A549 (cell line): ENCODE measurements around the gene PHF21B. TPM values are rescaled to one million over a fixed set of nuclear protein-coding genes. Genes with fewer than 3 reads are reported as not detected.

ENCODE experiments used
- ATAC-seq, 2 experiments: fragments of 200-7000 bp in 1 of 2; fragments of >200 bp in 1 of 2; cut with Nextera tagmentation in 1 of 2; cut with Tn5 transposase in 1 of 2; 3 replicates each; pipeline versions ENCODE4 v1.8.0 to v1.9.1; 2018 to 2020; ENCODE audit warnings: mild to moderate bottlenecking in 1 of 2, moderate library complexity in 1 of 2
- CTCF ChIA-PET: fragments of 300-600 bp; sonication (Branson Sonifier 250); formaldehyde crosslinking; extraction: SDS; loops from one replicate; lab custom pipeline; 2021; ENCODE audit warnings: antibody characterized with exemption, inconsistent platforms; lab: Yijun Ruan, JAX
- POLR2A ChIA-PET: fragments of 350-600 bp; formaldehyde crosslinking; extraction: SDS; loops from one replicate; lab custom pipeline; 2021; ENCODE audit warnings: antibody characterized with exemption, inconsistent platforms; lab: Yijun Ruan, JAX
- DNase-seq, 2 experiments: peaks; one replicate each; pipeline versions ENCODE4 v3.0.0 to v3.0.0-alpha.2; 2011 to 2016; ENCODE audit warnings: low read depth in 1 of 2, low spot score in 1 of 2
- FAIRE-seq: peaks from 2 replicates; lab custom pipeline; 2011; peaks lifted over from hg19 to GRCh38; lab: Jason Lieb, UNC
- H3K27ac ChIP-seq, 2 experiments: fragments of >200 bp; sonication (Bioruptor Twin); formaldehyde crosslinking; 3 replicates each; pipeline ENCODE4 v1.5.1; 2016 to 2017
- H3K4me1 ChIP-seq: fragments of >200 bp; sonication (Bioruptor Twin); formaldehyde crosslinking; 3 replicates; pipeline ENCODE4 v1.6.1; 2016
- H3K4me2 ChIP-seq: fragments of >200 bp; sonication (Bioruptor Twin); formaldehyde crosslinking; 3 replicates; pipeline ENCODE4 v1.6.1; 2016
- H3K4me3 ChIP-seq: fragments of >200 bp; sonication (Bioruptor Twin); formaldehyde crosslinking; 3 replicates; pipeline ENCODE4 v1.5.1; 2016
- H3K9me3 ChIP-seq: fragments of >200 bp; sonication (Bioruptor Twin); formaldehyde crosslinking; 3 replicates; pipeline ENCODE4 v1.6.1; 2016
- CBX2 ChIP-seq: fragments of 200-600 bp; sonication (generic); IDR thresholded peaks from 2 replicates; pipeline ENCODE4 v1.6.1; 2016; ENCODE audit warnings: low read depth, mild to moderate bottlenecking, borderline replicate concordance
- CBX8 ChIP-seq: fragments of 200-600 bp; sonication (generic); IDR thresholded peaks from 2 replicates; pipeline ENCODE4 v1.6.1; 2016
- CEBPB ChIP-seq, 2 experiments: fragments of >200 bp in 1 of 2; sonication (Bioruptor Twin) in 1 of 2; formaldehyde crosslinking in 1 of 2; IDR thresholded peaks; 2 replicates each; pipeline ENCODE4 v1.6.1; 2012 to 2016
- E2F6 ChIP-seq: IDR thresholded peaks from 2 replicates; pipeline ENCODE4 v1.6.1; 2012; ENCODE audit warnings: low read depth, borderline replicate concordance
- EHMT2 ChIP-seq: fragments of 200-600 bp; sonication (generic); IDR thresholded peaks from 2 replicates; pipeline ENCODE4 v1.6.1; 2016; ENCODE audit warnings: antibody characterized with exemption, low read depth, mild to moderate bottlenecking, moderate library complexity
- EP300 ChIP-seq, 2 experiments: fragments of >200 bp; sonication (Bioruptor Twin); formaldehyde crosslinking; IDR thresholded peaks; 2 replicates in 1 of 2; 3 replicates in 1 of 2; pipeline ENCODE4 v1.6.1; 2016 to 2017
- FOSB ChIP-seq: fragments of 250-450 bp; sonication (Bioruptor Pico); IDR thresholded peaks from 2 replicates; pipeline ENCODE4 v1.5.0; 2020; ENCODE audit warnings: mild to moderate bottlenecking, moderate library complexity
- HEYL ChIP-seq: fragments of 250-450 bp; sonication (Bioruptor Pico); IDR thresholded peaks from 2 replicates; pipeline ENCODE4 v1.8.0; 2021; ENCODE audit warnings: mild to moderate bottlenecking, moderate library complexity
- HOXB13 ChIP-seq: fragments of 250-450 bp; sonication (Bioruptor Pico); IDR thresholded peaks from 2 replicates; pipeline ENCODE4 v1.5.0; 2020; ENCODE audit warnings: low read depth, mild to moderate bottlenecking, moderate library complexity
- KDM5A ChIP-seq: fragments of 200-600 bp; sonication (generic); IDR thresholded peaks from 2 replicates; pipeline ENCODE4 v1.6.1; 2016; ENCODE audit warnings: antibody characterized with exemption, mild to moderate bottlenecking
- MAFK ChIP-seq: fragments of 450-650 bp; IDR thresholded peaks from 2 replicates; pipeline ENCODE4 v1.6.1; 2014; ENCODE audit not compliant: partially characterized antibody
- NPAS2 ChIP-seq: fragments of 250-450 bp; sonication (Bioruptor Pico); IDR thresholded peaks from 2 replicates; pipeline ENCODE4 v1.8.0; 2022; ENCODE audit warnings: mild to moderate bottlenecking, moderate library complexity, borderline replicate concordance
- PBX3 ChIP-seq: IDR thresholded peaks from 2 replicates; pipeline ENCODE4 v1.6.1; 2012
- REST ChIP-seq: fragments of 200-600 bp; sonication (generic); IDR thresholded peaks from 2 replicates; pipeline ENCODE4 v1.6.1; 2016; ENCODE audit warnings: antibody characterized with exemption, mild to moderate bottlenecking, moderate library complexity
- RNF2 ChIP-seq: fragments of 200-600 bp; sonication (generic); IDR thresholded peaks from 2 replicates; pipeline ENCODE4 v1.6.1; 2016; ENCODE audit warnings: low read depth, mild to moderate bottlenecking, antibody characterized with exemption, moderate library complexity, borderline replicate concordance
- SMC3 ChIP-seq: fragments of >200 bp; sonication (Bioruptor Twin); formaldehyde crosslinking; IDR thresholded peaks from 3 replicates; pipeline ENCODE4 v1.6.1; 2018; ENCODE audit warnings: inconsistent platforms
- ZFP36 ChIP-seq: fragments of 450-650 bp; IDR thresholded peaks from 2 replicates; pipeline ENCODE4 v1.6.1; 2014; ENCODE audit warnings: borderline replicate concordance; ENCODE audit not compliant: partially characterized antibody
- ZNF302 ChIP-seq: fragments of 250-450 bp; sonication (Bioruptor Pico); IDR thresholded peaks from 2 replicates; pipeline ENCODE4 v1.9.0; 2021; ENCODE audit warnings: inconsistent platforms, mild to moderate bottlenecking, moderate library complexity
- ZSCAN20 ChIP-seq: fragments of 250-450 bp; sonication (Bioruptor Pico); IDR thresholded peaks from 2 replicates; pipeline ENCODE4 v1.8.0; 2022; ENCODE audit warnings: mild to moderate bottlenecking, moderate library complexity
- WGBS: methylation state at CpG from one replicate; pipeline ENCODE4 v1.1.6; 2017; ENCODE audit errors: missing lambda C conversion rate; 5-methylcytosine and 5-hydroxymethylcytosine counted together
- polyA plus RNA-seq, 4 experiments: library from polyadenylated mRNA; depleted of rRNA in 3 of 4; stranded (reverse); fragments of >200 nt; fragmentation: RNase III in 1 of 4; extraction: RNeasy Plus Mini Kit Qiagen cat#74134 plus additional on column Dnase treatment in 1 of 4; gene quantifications; 2 replicates in 3 of 4; 3 replicates in 1 of 4; pipeline ENCODE4 v1.2.3, GENCODE V29; 2011 to 2017
- TF ChIP-seq, protein P1 (sequence below): fragments of 150-350 bp; IDR thresholded peaks from 2 replicates; pipeline ENCODE4 v1.6.1; 2014; ENCODE audit warnings: low read depth, mild to moderate bottlenecking, low read length
- TF ChIP-seq, protein P2 (sequence below): fragments of >200 bp; sonication (Bioruptor Twin); formaldehyde crosslinking; IDR thresholded peaks from 2 replicates; pipeline ENCODE4 v1.6.1; 2016
- TF ChIP-seq, protein P3 (sequence below): IDR thresholded peaks from 2 replicates; pipeline ENCODE4 v1.6.1; 2012

Gene PHF21B
- polyA plus RNA-seq, 2 of the 4 experiments (the other 2 are of a cell fraction), result 0.50 to 0.70 TPM

DNA sequence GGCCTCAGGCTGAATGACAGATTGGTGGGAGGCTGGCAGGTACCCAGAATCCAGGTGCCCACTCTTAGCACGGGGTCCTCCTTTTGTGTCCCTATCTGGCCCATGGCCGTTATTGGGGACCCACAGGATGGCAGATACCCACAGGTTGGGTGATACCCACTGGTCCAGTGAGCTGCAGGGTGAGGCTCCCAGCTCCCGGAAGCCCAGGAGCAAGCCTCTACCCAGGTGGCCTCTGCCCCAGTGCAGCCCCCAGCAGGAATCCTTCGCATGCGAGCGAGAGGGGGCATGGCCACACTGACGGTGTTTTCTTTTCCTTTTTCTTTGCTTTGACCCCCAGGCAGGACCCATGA, 116.1 kb downstream of the PHF21B start:
- FAIRE-seq, result no peak
- Histone ChIP-seq H3K4me3 (no peak overlapping the region), H3K4me1 (no peaks in the 10 kb centered on the region), H3K9me3 (no peaks in the 10 kb centered on the region), H3K4me2 (no peak overlapping the region), H3K27ac (no peak overlapping the region)
- no peak for ATAC-seq
- TF ChIP-seq HOXB13 (CRISPR knock-in tag) (no peak), MAFK (no peak), CBX2 (no peak), CEBPB (IDR thresholded peaks at IDR 0.05) (no peak)
- no peak for DNase-seq
- WGBS, result 66% methylated on average over 6 of the region's 7 CpGs
- ChIA-PET POLR2A (no interaction called here), CTCF (no interaction called here)

DNA sequence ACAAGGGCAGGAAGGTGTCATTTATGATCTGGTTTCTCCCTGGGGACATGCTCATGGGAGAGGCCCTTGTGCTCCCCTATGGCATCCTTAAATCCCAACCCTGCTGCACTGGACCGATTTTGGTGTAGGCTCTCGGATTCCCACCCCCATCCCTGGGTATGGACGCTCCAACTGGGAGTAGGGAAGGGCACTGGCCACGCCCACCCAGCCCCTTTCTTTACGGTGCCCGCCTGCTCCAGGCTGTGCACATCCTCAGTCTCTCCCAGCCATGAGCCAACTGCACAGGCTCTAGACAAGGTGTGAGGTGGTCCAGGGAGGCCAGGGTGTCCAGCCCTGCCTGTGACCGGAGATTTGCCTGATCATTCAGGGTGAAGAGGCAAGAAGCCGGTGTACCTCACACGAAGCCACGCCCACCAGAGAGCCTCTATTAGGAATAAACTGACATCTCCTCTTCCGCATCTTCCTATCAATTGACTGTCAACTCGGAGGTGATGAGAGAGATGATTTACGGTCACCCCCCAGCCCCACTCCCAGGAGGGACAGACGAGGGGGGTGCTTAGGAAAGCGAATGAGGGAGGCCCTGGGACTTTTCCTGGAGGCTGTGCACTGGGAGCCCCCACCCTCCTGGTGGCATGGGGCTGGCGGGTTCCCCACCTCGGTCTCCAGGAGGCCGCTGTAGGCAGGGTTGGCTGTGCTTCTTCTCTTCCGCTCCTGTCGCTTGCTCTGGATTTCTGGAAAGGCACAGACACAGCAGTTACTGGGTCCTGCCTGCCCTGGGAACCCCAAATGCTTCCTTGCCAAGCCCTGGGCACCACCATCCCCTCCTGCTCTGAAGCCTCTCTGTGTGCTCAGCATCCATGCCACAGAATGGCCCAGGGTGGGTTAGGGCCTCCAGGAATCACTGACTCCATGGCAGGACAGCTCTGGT, 116.7 kb downstream of the PHF21B start:
- Histone ChIP-seq H3K4me2 (no peak overlapping the region), H3K4me3 (no peak overlapping the region), H3K9me3 (no peaks in the 10 kb centered on the region), H3K4me1 (no peaks in the 10 kb centered on the region), H3K27ac (no peak overlapping the region)
- POLR2A ChIA-PET, result no interaction called here
- WGBS, result 86% methylated on average over 6 of the region's 20 CpGs
- ATAC-seq (no peak), FAIRE-seq (no peak), DNase-seq (no peak)
- CTCF ChIA-PET, result no interaction called here
- TF ChIP-seq PBX3 (no peak), CEBPB (IDR thresholded peaks at IDR 0.05) (no peak), RNF2 (no peak), CBX8 (no peak), HEYL (CRISPR knock-in tag) (no peak), FOSB (CRISPR knock-in tag) (no peak), ZNF302 (CRISPR knock-in tag) (no peak), NPAS2 (CRISPR knock-in tag) (no peak), ZFP36 (no peak), EHMT2 (no peak), KDM5A (no peak), CBX2 (no peak), ZSCAN20 (CRISPR knock-in tag) (no peak), REST (no peak), EP300 (IDR thresholded peaks at IDR 0.05) (no peak), E2F6 (no peak), SMC3 (no peak)
- TF ChIP-seq, protein P1, sequence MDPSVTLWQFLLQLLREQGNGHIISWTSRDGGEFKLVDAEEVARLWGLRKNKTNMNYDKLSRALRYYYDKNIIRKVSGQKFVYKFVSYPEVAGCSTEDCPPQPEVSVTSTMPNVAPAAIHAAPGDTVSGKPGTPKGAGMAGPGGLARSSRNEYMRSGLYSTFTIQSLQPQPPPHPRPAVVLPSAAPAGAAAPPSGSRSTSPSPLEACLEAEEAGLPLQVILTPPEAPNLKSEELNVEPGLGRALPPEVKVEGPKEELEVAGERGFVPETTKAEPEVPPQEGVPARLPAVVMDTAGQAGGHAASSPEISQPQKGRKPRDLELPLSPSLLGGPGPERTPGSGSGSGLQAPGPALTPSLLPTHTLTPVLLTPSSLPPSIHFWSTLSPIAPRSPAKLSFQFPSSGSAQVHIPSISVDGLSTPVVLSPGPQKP, result no peak
- TF ChIP-seq, protein P2, sequence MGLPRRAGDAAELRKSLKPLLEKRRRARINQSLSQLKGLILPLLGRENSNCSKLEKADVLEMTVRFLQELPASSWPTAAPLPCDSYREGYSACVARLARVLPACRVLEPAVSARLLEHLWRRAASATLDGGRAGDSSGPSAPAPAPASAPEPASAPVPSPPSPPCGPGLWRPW, result no peak
- TF ChIP-seq, protein P3, sequence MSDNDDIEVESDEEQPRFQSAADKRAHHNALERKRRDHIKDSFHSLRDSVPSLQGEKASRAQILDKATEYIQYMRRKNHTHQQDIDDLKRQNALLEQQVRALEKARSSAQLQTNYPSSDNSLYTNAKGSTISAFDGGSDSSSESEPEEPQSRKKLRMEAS, result no peak
